GM21528 (cell line): ENCODE measurements around the gene KRI1.
A peak's percentile ranks its signal among the peaks of the same experiment; 100 is the strongest.
"Not testable (repeated sequence)": the region's sequence is repeated elsewhere in the genome, so short reads cannot be mapped to it uniquely, and the experiment has no call there.

ENCODE experiments used
- ATAC-seq: cut with Tn5 transposase; IDR thresholded peaks from one replicate; pipeline ENCODE4 v1.9.1; 2021; ENCODE audit warnings: mild to moderate bottlenecking, moderate library complexity; ENCODE audit not compliant: unreplicated experiment, low FRiP score

The KRI1 gene

DNA sequence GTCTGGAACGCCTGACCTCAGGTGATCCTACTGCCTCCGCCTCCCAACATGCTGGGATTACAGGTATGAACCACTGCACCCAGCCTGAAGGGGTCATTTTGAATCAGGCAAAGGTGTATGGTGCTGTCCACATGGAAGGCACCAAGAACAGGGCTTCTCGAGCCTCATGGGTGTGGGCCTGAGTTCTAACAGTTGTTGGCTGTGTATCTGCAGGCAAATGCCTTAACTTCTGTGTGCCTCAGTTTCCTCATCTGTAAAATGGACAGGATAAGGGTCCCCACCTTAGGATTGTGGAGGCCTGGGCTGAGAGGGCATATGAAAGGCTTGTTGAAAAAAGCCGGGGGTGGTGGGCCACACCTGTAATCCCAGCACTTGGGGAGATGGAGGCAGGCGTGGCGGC, 12.1 kb upstream of the KRI1 start:
- ATAC-seq, result no peak

DNA sequence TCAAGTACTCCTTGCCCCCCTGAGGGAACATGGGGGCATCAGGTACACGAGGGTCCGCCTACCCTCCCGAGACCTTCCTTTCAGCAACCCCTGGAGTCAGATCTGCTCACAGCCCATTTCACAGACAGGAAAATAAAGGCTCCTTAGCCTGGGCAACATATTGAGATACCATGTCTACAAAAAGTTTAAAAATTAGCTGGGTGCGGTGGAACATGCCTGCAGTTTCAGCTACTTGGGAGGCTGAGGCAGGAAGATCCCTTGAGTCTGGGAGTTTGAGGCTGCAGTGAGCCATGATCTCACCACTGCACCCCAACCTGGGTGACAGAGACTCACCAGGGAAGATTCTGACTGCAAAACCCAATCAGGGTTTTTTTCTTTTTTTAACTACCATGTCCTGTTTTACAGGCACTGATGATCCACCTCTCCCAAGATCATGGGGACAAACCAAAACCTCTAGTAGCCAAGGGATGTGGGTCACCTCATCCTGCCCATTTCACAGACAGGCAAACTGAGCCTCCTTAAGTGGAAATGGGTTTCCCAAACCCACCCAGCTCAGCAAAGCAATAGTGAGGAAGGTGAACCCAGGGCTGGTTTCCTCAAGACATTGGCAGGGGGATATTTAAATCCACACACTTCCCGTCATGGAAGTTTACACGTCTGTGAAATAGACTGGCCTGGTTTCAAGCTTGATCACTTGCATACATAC, 9.4 kb upstream of the KRI1 start:
- ATAC-seq, result no peak

DNA sequence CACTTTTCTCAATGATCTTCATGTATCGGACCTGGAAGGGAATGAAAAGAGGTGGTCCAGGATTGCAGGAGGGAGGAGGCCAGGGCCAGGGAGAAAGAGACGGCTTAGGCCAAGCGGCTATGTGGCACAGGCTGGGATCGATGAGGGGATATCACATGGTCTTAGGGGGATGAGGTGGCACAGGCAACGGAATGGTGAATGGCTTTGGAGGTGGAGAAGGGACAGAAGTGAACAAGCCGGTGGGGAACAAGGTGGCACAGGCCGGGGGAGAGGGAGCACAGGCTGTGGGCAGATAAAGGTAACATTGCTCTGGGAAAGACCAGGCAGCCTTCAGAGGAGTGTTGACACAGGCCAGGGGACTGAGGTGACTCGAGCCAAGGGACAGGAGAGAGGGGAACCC, 8.7 kb upstream of the KRI1 start:
- no peak for ATAC-seq

DNA sequence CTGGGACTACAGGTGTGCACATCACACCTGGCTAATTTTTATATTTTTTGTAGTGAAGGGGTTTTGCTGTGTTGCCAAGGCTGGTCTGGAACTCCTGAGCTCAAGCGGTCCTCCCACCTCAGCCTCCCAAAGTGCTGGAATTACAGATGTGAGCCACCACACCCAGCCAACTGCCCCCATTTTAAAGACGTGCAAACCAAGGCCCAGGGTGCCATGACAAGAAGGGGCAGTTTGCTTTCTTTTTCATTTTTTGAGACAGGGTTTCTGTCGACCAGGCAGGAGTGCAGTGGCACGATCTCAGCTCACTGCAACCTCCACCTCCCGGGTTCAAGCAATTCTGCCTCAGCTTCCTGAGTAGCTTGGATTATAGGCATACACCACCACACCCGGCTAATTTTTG, 8.0 kb upstream of the KRI1 start:
- not testable (repeated sequence) for ATAC-seq

DNA sequence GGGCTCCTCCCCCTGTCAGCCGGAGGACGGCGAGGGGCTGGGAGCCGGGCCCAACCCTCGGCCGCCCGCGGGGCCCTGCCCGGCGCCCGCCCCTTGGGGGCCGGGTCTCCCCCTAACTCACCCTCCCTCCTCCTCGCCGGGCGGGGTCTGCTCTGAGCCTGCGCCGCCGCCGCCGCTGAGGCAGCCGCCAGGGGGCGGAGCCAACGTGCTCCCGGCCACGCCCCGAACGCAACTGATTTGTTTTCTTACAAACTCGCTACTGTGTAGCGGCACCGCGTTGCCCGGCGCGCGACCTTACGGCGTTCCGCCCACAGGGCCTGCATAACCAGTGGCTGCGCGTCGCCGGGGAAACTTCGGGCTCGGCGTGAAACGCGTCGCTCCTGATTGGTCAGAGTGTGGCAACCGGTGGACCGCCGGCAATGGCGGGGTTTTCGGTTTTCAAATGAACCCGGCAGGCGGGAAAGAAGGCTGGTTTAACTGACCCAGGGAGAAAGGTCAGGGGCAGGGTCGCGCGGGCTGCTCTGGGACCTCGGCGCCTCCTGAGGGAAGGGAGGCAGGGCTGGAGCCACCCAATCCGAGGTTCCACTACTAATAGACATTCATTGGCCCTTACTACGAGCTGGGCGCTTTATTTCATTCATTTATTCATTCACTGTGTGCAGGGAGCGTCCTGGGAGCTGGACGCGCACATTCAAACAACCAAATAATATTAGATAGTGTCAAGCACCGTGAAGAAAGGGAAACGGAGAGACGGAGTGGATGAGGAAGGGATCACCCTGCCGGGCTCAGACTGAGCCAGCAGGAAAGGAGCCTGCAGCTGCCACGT, 3.2 kb upstream of the KRI1 start, which contains the start of gene CDKN2D:
CDKN2D (minus strand) TSS at position 154 of the 826 bp plus-strand sequence. CDS start 326 bp downstream, outside the sequence.
- peak; percentile 65 for ATAC-seq

DNA sequence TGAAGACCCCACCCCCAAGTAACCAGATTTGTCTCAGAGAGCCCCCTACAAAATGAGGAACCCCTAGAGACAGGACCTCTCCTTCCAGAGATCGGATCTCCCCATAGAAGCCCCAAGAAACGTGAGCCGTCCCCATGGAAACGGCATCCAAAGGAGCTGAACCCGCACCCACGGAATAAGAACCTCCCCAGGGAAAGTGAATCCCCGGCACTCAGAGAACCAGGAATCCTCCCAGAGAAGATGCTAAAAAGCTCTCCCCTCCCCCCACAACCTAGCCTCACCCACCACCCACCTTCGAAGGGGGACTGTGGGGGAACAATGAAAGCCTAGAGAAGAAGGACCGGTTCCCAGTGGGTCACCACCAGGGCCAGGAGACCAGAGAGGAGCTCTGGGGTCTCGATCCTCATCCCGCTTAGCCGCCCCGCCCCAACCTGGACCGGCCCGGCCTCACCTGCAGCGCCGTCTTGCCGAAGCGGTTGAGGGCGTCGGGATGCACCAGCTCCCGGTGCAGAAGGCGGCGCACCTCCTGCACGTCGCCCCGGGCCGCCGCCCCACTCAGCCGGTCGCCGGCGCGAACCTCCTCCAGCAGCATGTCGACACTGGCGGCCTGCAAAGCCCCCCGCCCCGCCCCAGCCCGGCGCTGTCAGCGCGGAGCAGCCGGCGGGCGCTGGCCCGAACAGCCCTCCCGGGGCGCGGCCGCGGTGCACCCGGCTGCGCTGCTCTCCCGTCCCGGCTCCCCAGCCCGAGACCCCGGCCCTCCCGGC, 2.4 kb upstream of the KRI1 start:
- ATAC-seq, result peak; percentile 4

DNA sequence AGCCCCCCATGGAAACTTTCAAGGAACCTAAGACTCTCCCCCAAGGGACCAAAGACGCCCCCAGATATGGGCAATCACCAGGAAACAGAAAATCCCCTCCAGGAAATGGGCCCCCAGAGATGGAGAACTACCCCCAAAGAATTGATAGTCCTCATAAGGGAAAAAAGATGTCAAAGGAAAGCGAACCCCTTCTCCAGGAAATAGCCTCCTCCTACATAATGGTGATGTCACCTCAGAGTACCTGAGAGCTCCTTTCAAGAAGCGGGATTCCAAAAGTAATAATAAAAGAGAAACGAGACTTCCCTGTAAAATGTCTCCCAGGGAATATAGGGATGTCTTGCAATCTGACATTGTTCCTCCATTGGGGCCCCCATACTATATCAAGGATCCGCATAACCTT, 1.8 kb upstream of the KRI1 start:
- ATAC-seq, result no peak

DNA sequence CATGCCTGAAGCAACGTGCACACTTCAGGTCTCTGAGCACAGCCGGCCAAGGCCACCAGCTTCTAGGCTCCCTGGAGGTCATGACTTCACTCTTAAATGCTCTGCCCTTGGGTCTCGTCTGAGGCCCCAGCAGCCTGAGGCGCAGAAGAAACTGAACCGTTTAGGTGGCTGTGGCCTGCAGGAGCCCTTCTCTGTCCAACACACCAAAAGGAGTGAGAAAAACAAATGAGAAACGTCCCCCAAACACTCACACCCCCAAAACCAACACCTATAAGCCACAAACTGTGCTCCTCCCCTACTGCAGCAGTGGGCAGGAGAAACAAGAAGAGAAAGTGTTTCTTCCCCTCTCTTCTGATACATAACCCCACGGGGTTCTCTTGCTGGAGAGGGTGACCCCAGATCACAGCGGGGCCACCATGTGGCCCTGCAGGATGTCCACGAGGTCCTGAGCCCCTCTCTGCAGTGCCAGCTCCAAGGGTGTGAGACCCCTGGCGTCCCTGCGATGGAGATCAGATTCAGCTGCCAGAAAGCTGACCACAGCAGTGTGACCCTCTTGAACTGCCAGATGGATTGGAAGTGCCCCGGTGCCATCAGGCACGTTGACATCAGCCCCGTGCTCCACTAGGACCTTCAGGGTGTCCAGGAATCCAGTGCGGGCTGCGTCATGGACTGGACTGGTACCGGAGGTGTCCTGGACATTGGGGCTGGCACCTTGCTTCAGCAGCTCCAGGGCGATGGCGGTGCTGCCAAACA, 1.0 kb upstream of the KRI1 start:
- ATAC-seq, result no peak

DNA sequence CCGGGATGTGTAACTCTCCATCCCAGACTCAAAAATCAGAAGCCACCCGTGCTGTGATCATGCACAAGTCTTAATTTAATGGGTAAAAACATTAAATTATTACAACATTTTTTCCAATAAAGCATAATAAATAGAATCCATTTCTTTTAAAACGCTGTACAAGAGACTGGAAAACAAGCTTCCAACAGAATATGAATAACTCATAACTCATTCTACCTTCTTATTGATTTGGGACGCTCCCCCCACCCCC, 523 bp upstream of the KRI1 start:
- ATAC-seq, result no peak

DNA sequence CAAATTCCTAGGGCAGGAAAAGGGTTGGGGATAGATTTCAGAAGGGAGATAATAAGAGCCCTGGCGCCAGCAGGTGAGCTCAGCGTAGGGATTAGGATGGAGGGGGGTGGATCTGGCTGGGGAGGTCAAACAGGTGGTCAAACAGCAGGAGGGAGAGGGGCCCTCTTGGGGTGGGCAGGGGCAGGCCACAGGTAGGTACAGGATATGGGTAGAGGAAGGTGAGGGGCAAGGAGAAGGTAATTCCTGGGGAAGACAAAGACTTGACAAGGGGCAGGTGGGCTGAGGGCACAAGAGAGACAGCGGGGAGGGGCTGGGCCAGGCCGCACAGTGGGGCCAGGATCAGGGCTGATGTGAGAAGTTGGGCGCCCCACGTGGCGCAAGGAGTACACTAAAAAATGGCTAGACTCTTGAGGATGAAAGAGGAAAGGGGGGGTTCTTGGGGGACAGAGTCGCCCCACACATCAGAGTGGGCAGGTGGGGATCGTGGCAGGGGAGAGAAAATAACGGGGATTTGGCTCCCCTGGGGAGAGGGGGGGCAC, 713 bp downstream of the KRI1 start:
- no peak for ATAC-seq

DNA sequence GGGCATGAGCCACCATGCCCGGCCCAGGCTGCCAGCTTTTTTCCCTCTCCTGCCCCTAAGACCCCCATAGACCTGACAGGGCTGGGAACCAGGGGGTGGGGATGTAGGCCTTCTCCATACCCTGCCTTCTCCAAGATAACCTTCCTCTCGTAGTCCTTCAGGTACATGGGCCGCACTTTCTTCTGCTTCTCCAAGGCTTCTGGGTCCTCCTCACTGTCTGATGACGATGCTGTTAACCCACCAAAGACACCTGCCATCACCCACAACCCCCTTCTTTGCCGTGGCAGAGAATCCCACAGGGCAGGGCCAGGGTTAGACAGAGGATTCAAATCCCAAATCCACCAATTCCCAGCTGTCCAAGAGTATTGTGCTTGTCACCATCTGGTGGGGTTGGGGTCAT, 3.2 kb downstream of the KRI1 start:
- no peak for ATAC-seq

DNA sequence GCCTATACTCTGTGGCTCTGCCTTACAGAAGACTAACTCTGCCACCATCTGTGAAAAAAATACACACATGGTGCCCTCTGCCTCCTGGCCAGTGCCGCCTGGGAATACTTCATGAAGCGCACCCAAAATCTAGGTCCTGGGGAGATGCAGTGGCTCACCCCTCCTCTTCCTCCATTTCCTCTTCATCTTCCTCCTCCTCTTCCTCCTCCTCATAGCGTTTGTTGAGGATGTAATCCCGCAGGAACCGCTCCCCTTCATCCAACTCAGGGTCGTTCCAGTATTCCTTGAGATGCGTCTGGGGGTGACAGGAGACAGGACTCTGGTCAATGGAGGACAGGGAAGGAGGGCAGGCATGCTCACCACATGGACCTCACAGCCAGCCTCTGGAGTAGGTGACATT, 5.7 kb downstream of the KRI1 start:
- ATAC-seq, result no peak

DNA sequence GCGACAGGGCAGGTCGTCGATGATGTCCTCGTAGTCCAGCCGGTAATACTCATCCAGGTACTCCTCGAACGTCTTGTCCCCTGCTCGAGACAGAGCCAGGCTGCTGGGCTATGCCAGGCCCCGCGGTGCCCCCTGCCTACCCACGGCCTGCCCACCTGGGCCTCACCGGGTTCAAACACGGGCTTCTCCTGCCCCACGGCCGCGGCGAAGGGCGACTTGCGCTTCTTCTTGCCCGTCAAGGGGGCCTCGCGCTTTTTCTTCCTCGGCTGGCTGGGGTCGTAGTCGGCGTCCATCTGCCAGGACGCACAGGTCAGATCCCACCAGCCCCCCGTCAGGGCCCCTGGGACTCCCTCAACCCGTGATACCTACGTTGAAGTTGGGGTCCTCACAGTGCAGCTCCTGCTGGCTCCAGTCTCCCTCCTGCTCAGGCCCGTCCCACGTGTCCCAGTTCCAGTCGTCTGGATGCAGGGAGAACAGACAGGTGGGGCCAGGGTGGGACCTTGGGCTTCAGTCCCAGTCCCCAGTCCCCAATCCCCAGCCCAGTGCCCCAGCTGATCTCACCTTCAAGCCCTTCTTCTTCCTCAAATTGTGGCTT, 8.1 kb downstream of the KRI1 start:
- no peak for ATAC-seq

DNA sequence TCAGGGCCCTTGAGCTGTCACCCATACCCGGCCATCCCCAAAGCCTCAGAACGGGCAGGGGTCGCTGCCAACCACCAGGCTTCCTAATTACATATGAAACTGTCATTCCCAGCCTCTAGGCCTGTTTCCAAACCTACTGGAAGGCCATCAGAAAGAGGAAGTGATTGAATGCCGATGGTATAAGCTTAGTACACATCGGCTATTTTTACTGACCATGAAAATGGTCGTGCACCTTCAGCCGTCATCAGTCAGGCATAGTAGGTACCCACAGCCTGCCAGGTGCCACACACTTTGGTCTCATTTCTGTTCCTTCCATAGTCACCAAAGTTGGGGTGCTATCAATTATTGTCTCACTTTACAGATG, 10.2 kb downstream of the KRI1 start:
- ATAC-seq, result no peak

DNA sequence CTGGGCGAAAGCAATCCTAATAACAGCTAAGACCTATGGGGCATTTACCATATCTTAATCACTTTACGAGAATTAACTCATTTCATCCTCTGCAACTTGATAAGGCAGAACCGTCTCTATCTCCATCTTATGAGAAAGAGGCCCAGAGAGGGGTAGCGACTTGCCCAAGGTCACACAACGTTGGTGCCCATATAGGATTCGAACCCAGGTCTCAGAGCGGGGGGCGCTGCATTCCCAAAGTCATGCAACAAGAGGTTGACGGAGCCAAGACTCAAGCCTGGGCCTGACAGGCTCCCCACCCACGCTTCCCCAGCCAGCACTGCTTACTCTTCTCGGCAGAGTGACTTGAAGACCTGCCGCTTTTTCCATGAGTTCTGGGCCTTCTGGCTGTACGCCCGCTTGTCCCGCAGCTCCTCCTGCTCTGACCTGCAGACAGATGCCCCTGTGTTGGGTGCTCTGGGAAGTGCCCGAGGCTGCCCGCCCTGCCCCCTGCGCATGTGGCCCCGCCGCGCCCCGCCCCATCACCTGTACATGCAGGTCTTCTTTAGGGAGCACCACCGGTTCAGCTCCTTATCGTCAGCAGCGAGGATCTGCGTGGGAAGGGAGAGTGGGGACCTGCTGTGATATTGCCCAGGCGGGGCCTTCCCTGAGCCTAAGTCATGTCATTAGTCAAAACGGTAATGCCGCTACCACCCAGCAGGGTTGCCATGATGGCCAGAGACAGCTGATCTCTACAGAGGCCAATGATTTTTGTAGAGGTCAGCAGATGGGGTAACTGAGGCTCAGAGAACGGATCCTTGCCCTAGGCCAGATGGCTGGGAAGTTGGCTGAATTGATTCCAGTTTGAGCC, 10.8 kb downstream of the KRI1 start:
- ATAC-seq, result no peak

DNA sequence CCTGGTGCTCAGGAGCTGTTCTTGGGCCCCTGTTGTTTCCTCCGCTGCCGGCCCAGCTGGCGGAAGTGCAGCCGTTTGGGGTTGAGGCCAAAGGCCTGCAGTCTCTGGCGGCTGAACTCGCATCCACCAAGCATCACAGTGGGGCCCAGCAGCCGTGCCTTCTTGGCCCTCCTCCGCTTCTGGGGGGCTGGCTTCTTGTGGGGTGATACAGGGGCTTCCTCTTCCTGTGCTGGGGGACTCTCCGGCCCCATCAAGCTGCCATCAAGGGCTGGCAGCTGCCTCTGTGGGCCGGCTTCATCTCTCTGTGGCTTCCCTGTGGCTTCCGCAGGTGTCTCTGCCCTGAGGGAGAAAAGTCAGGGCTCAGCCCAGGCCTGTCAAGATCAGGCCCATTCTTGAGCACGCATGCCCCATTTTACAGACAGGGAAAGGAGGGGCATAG, 11.8 kb downstream of the KRI1 start:
- peak; percentile 47 for ATAC-seq

DNA sequence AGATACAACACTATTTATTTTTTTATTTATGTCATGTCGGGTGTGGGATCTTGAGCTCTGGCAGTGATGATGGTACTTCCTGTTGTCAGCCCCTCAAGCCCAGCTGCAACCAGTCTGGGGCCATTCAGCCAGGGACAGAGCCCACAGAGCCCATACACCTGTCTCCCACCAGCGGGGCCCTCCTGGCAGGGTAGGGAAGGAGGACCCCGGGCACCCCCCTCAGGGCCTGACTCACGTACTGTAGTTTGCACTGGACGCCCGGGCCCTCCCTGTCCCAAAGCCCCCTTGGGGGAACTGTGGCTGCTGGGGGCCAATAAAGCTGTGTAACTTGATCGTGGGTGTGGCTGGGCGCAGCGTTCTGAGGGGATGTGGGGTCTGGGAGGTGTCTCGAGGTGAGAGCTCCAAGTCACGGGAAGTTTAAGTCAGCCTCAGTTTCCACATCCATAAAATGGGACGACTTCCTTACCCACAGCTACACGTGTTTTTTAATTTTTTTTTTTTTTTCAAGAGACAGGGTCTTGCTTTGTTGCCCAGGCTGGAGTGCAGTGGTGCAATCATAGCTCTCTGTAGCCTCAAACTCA, 12.6 kb downstream of the KRI1 start:
- no peak for ATAC-seq

DNA sequence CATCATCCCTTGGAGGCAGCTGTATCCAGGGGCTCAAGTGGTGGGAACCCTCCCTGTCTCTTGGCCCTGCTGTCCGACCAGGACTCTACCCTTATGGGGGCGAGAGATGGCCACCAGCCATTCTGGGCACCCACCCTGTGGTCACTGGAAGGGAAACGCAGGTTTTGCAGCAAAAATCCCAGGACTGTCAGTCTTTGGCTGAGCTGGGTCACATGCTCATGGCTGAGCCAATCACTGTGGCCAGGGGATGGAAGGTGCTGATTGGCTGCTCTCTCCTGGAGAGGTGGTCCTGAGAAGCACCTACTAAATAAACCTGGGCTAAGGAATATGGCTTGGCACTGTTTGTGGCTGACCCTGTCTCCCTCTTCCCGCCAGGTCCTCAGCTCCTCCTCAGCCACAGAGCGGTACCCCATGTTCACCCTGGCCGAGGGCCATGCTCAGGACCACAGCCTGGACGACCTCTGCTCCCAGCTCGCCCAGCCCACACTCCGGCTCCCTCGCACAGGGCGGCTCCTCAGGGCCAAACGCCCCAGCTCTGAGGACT, 13.2 kb downstream of the KRI1 start:
- ATAC-seq, result no peak
